ENCODE results near the gene LRP1B. TPM values are rescaled to one million over a fixed set of nuclear protein-coding genes. Genes with fewer than 3 reads are reported as not detected.
"Not testable (repeated sequence)": the region's sequence is repeated elsewhere in the genome, so short reads cannot be mapped to it uniquely, and the experiment has no call there.

Gene LRP1B
- total RNA-seq, 2 donors from 2014 or later, result 0.52 to 3.0 TPM

- DNase-seq, result no peak
- intact Hi-C loops (cut with DNase I), result no loop called here
- no peak for ATAC-seq
- no peak overlapping the region for H3K4me3 ChIP-seq
- H3K27me3 ChIP-seq, result no peaks in the 10 kb centered on the region
- H3K36me3 ChIP-seq (replicated peaks in 1 of 2; ENCODE audit: insufficient read depth in 1 of 2, low read depth in 2 of 2), result no peaks in the 10 kb centered on the region
- H3K4me1 ChIP-seq, result no peaks in the 10 kb centered on the region
- TF ChIP-seq CTCF (IDR thresholded peaks at IDR 0.05) (no peak), POLR2A (IDR thresholded peaks at IDR 0.05) (no peak)
- H3K9me3 ChIP-seq, result no peaks in the 10 kb centered on the region
- no peak overlapping the region for H3K27ac ChIP-seq
Observed at GRCh38 chr2:140307532-140307931, 1823.3 kb downstream of the LRP1B start.

- H3K27ac ChIP-seq, result no peak overlapping the region
- H3K9me3 ChIP-seq, result no peaks in the 10 kb centered on the region
- H3K27me3 ChIP-seq, result no peaks in the 10 kb centered on the region
- no peaks in the 10 kb centered on the region for H3K4me1 ChIP-seq
- WGBS, 2 donors, result 71 to 92% methylated on average over 1 of the region's 1 CpG
- intact Hi-C loops (cut with DNase I), result no loop called here
- H3K4me3 ChIP-seq, result no peak overlapping the region
- TF ChIP-seq CTCF (IDR thresholded peaks at IDR 0.05) (no peak), POLR2A (IDR thresholded peaks at IDR 0.05) (no peak)
- no peak for ATAC-seq
- H3K36me3 ChIP-seq (replicated peaks in 1 of 2; ENCODE audit: insufficient read depth in 1 of 2, low read depth in 2 of 2), result no peaks in the 10 kb centered on the region
- DNase-seq, result no peak
Observed at GRCh38 chr2:140295767-140296166, 1835.0 kb downstream of the LRP1B start.

GRCh38 chr2:140288726-140289125, 1842.1 kb downstream of the LRP1B start:
- Histone ChIP-seq H3K36me3 (replicated peaks in 1 of 2; ENCODE audit: insufficient read depth in 1 of 2, low read depth in 2 of 2) (no peaks in the 10 kb centered on the region), H3K4me1 (no peaks in the 10 kb centered on the region), H3K4me3 (no peak overlapping the region), H3K27ac (no peak overlapping the region), H3K9me3 (no peaks in the 10 kb centered on the region), H3K27me3 (no peaks in the 10 kb centered on the region)
- TF ChIP-seq CTCF (IDR thresholded peaks at IDR 0.05), result no peak
- TF ChIP-seq POLR2A (IDR thresholded peaks at IDR 0.05), result no peak
- no peak for DNase-seq
- intact Hi-C loops (cut with DNase I), result no loop called here
- ATAC-seq, result no peak

- Histone ChIP-seq H3K36me3 (replicated peaks in 1 of 2; ENCODE audit: insufficient read depth in 1 of 2, low read depth in 2 of 2) (no peaks in the 10 kb centered on the region), H3K9me3 (no peaks in the 10 kb centered on the region), H3K27me3 (no peaks in the 10 kb centered on the region), H3K27ac (no peak overlapping the region), H3K4me1 (no peaks in the 10 kb centered on the region), H3K4me3 (no peak overlapping the region)
- DNase-seq (no peak), ATAC-seq (no peak)
- intact Hi-C loops (cut with DNase I), result no loop called here
- no peak for TF ChIP-seq CTCF (IDR thresholded peaks at IDR 0.05)
- no peak for TF ChIP-seq POLR2A (IDR thresholded peaks at IDR 0.05)
- 58% methylated on average over 2 of the region's 2 CpGs for WGBS, 2 donors
Observed at GRCh38 chr2:140288213-140288612, 1842.6 kb downstream of the LRP1B start.

GRCh38 chr2:140286377-140286776, 1844.4 kb downstream of the LRP1B start:
- intact Hi-C loops (cut with DNase I), result no loop called here
- H3K4me3 ChIP-seq, result no peak overlapping the region
- no peaks in the 10 kb centered on the region for H3K27me3 ChIP-seq
- DNase-seq (no peak), ATAC-seq (no peak)
- TF ChIP-seq POLR2A (IDR thresholded peaks at IDR 0.05), result no peak
- no peak for TF ChIP-seq CTCF (IDR thresholded peaks at IDR 0.05)
- H3K36me3 ChIP-seq (replicated peaks in 1 of 2; ENCODE audit: insufficient read depth in 1 of 2, low read depth in 2 of 2), result no peaks in the 10 kb centered on the region
- WGBS, 2 donors, result 41 to 46% methylated on average over 1 of the region's 1 CpG
- H3K4me1 ChIP-seq, result no peaks in the 10 kb centered on the region
- H3K9me3 ChIP-seq, result no peaks in the 10 kb centered on the region
- H3K27ac ChIP-seq, result no peak overlapping the region

- 43 to 59% methylated on average over 4 to 5 of the region's 5 CpGs for WGBS, 2 donors
- intact Hi-C loops (cut with DNase I), result not testable (repeated sequence)
Observed at GRCh38 chr2:140277344-140277743, 1853.5 kb downstream of the LRP1B start.

More at GRCh38 chr2:140277344-140277743, 1853.5 kb downstream of the LRP1B start:
- H3K27ac ChIP-seq; H3K9me3 ChIP-seq; H3K4me3 ChIP-seq; H3K27me3 ChIP-seq; H3K36me3 ChIP-seq (replicated peaks in 1 of 2; ENCODE audit: insufficient read depth in 1 of 2, low read depth in 2 of 2); H3K4me1 ChIP-seq; ATAC-seq; DNase-seq: not testable (repeated sequence)
